ENCODE measurements around the gene MRRF. TPM values are rescaled to one million over a fixed set of nuclear protein-coding genes. Genes with fewer than 3 reads are reported as not detected.

Gene MRRF
- total RNA-seq, 1 experiment from 2014 or later, result 91.5 TPM

- DNase-seq (ENCODE audit: low read depth), result no peak
Measured at GRCh38 chr9:122378236-122378635, 113.6 kb downstream of the MRRF start.

- DNase-seq (ENCODE audit: low read depth), result no peak
Measured at GRCh38 chr9:122379340-122379739, 114.7 kb downstream of the MRRF start.

GRCh38 chr9:122380293-122380692 is 115.6 kb downstream of the MRRF start:
- DNase-seq (ENCODE audit: low read depth), result no peak

Small RNA genes within 50 kb of the gene (small RNA-seq; reads per million reads assigned to genes)
- not detected for gene AL162424.1

Other genes with a start within 250 kb of the MRRF start
- 7.1 and 9.1 TPM in 2 replicates for gene TTLL11, start 171.6 kb upstream of the MRRF start, total RNA-seq (2014; rRNA removed; shearing (Covaris generic))
- gene NDUFA8, start 105.1 kb upstream of the MRRF start, total RNA-seq (2014; rRNA removed; shearing (Covaris generic)), result 60.8 and 76.1 TPM in 2 replicates
- not detected in 2 replicates for gene MORN5, start 105.0 kb upstream of the MRRF start, total RNA-seq (2014; rRNA removed; shearing (Covaris generic))
- 0.77 and 1.4 TPM in 2 replicates for gene LHX6, start 35.9 kb upstream of the MRRF start, total RNA-seq (2014; rRNA removed; shearing (Covaris generic))
- gene RBM18, start within 50 bp of the MRRF start, total RNA-seq (2014; rRNA removed; shearing (Covaris generic)), result 12.7 and 12.8 TPM in 2 replicates
- 0.07 and 0.24 TPM in 2 replicates for gene PTGS1, start 106.1 kb downstream of the MRRF start, total RNA-seq (2014; rRNA removed; shearing (Covaris generic))
- not detected in 2 replicates for gene OR1J1, start 213.0 kb downstream of the MRRF start, total RNA-seq (2014; rRNA removed; shearing (Covaris generic))
- gene OR1J2, start 245.9 kb downstream of the MRRF start, total RNA-seq (2014; rRNA removed; shearing (Covaris generic)), result 0.17 TPM in 1 of 2 replicates, not detected in the other

Measured in HT1080 (cell line).